HEK293T (cell line): Measurements from ENCODE around the gene GTSF1L.
"Not testable (repeated sequence)": the region's sequence is repeated elsewhere in the genome, so short reads cannot be mapped to it uniquely, and the experiment has no call there.

ENCODE experiments used
- ELF4 ChIP-seq: fragments of 450-650 bp; IDR thresholded peaks from 2 replicates; pipeline ENCODE4 v1.6.1; 2017; ENCODE audit warnings: antibody characterized with exemption
- FOXA1 ChIP-seq: fragments of 450-650 bp; IDR thresholded peaks from 2 replicates; pipeline ENCODE4 v1.6.1; 2016; ENCODE audit warnings: mild to moderate bottlenecking
- FOXK2 ChIP-seq: fragments of 450-650 bp; IDR thresholded peaks from 2 replicates; pipeline ENCODE4 v1.6.1; 2016; ENCODE audit warnings: mild to moderate bottlenecking
- FOXM1 ChIP-seq: fragments of 450-650 bp; IDR thresholded peaks from 2 replicates; pipeline ENCODE4 v1.6.1; 2017; ENCODE audit warnings: mild to moderate bottlenecking, borderline replicate concordance
- SP1 ChIP-seq: fragments of 450-650 bp; IDR thresholded peaks from 2 replicates; pipeline ENCODE4 v1.6.1; 2017
- TF ChIP-seq, protein P1 (sequence below): fragments of 450-650 bp; IDR thresholded peaks from 2 replicates; pipeline ENCODE4 v1.6.1; 2016

DNA sequence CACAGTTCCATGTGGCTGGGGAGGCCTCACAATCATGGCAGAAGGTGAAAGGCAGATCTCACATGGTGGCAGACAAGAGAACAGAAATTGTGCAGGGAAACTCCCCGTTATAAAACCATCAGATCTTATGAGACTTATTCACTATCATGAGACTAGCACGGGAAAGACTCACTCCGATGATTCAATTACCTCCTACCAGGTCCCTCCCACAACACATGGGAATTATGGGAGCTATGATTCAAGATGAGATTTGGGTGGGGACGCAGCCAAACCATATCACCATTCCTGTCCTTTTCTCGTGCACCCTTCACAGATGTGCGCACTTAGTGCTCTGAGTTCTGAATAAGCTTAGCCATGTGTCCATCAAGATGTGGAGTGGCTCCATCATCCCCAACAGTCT lies 31.1 kb upstream of the GTSF1L start:
- not testable (repeated sequence) for TF ChIP-seq SP1, FOXM1, FOXK2, ELF4, FOXA1
- TF ChIP-seq, protein P1, sequence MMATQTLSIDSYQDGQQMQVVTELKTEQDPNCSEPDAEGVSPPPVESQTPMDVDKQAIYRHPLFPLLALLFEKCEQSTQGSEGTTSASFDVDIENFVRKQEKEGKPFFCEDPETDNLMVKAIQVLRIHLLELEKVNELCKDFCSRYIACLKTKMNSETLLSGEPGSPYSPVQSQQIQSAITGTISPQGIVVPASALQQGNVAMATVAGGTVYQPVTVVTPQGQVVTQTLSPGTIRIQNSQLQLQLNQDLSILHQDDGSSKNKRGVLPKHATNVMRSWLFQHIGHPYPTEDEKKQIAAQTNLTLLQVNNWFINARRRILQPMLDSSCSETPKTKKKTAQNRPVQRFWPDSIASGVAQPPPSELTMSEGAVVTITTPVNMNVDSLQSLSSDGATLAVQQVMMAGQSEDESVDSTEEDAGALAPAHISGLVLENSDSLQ: not testable (repeated sequence)
